Measurements from ENCODE around the gene CELSR1.

The CELSR1 gene

GRCh38 chr22:46359362-46359761 is 178.1 kb downstream of the CELSR1 start:
- Mint-ChIP-seq H3K36me3 (ENCODE audit: low read depth) (peaks cover 5% of the 10 kb centered on the region), H3K27ac (no peak overlapping the region), H3K4me3 (no peak overlapping the region), H3K9me3 (no peaks in the 10 kb centered on the region), H3K4me1 (ENCODE audit: low read depth) (no peaks in the 10 kb centered on the region), H3K27me3 (ENCODE audit: low read depth) (no peaks in the 10 kb centered on the region)

- H3K27me3 Mint-ChIP-seq (ENCODE audit: low read depth): no peaks in the 10 kb centered on the region
- no peaks in the 10 kb centered on the region for H3K4me1 Mint-ChIP-seq (ENCODE audit: low read depth)
- H3K4me3 Mint-ChIP-seq: no peak overlapping the region
- H3K36me3 Mint-ChIP-seq (ENCODE audit: low read depth): peaks cover 5% of the 10 kb centered on the region
- no peak overlapping the region for H3K27ac Mint-ChIP-seq
- H3K9me3 Mint-ChIP-seq: no peaks in the 10 kb centered on the region
Measured at GRCh38 chr22:46358766-46359165, 178.7 kb downstream of the CELSR1 start.

- no peaks in the 10 kb centered on the region for H3K9me3 Mint-ChIP-seq
- no peak overlapping the region for H3K4me3 Mint-ChIP-seq
- no peaks in the 10 kb centered on the region for H3K27me3 Mint-ChIP-seq (ENCODE audit: low read depth)
- H3K4me1 Mint-ChIP-seq (ENCODE audit: low read depth): no peaks in the 10 kb centered on the region
- H3K27ac Mint-ChIP-seq: no peak overlapping the region
- peaks cover 8% of the 10 kb centered on the region for H3K36me3 Mint-ChIP-seq (ENCODE audit: low read depth)
Measured at GRCh38 chr22:46357711-46358520, 179.5 kb downstream of the CELSR1 start.

GRCh38 chr22:46356496-46357480 is 180.6 kb downstream of the CELSR1 start:
- peaks cover 8% of the 10 kb centered on the region for H3K36me3 Mint-ChIP-seq (ENCODE audit: low read depth)
- H3K9me3 Mint-ChIP-seq: no peaks in the 10 kb centered on the region
- no peaks in the 10 kb centered on the region for H3K27me3 Mint-ChIP-seq (ENCODE audit: low read depth)
- no peak overlapping the region for H3K4me3 Mint-ChIP-seq
- no peaks in the 10 kb centered on the region for H3K4me1 Mint-ChIP-seq (ENCODE audit: low read depth)
- H3K27ac Mint-ChIP-seq: no peak overlapping the region

- H3K4me1 Mint-ChIP-seq (ENCODE audit: low read depth): no peaks in the 10 kb centered on the region
- no peak overlapping the region for H3K4me3 Mint-ChIP-seq
- no peak overlapping the region for H3K27ac Mint-ChIP-seq
- H3K9me3 Mint-ChIP-seq: no peaks in the 10 kb centered on the region
- peaks cover 8% of the 10 kb centered on the region for H3K36me3 Mint-ChIP-seq (ENCODE audit: low read depth)
- H3K27me3 Mint-ChIP-seq (ENCODE audit: low read depth): no peaks in the 10 kb centered on the region
Measured at GRCh38 chr22:46355996-46356471, 181.4 kb downstream of the CELSR1 start.

GRCh38 chr22:46355369-46355995 is 181.9 kb downstream of the CELSR1 start:
- no peaks in the 10 kb centered on the region for H3K27me3 Mint-ChIP-seq (ENCODE audit: low read depth)
- no peaks in the 10 kb centered on the region for H3K4me1 Mint-ChIP-seq (ENCODE audit: low read depth)
- peaks cover 10% of the 10 kb centered on the region for H3K36me3 Mint-ChIP-seq (ENCODE audit: low read depth)
- no peaks in the 10 kb centered on the region for H3K9me3 Mint-ChIP-seq
- no peak overlapping the region for H3K4me3 Mint-ChIP-seq
- no peak overlapping the region for H3K27ac Mint-ChIP-seq

GRCh38 chr22:46354993-46355305 is 182.5 kb downstream of the CELSR1 start:
- no peak overlapping the region for H3K27ac Mint-ChIP-seq
- H3K4me1 Mint-ChIP-seq (ENCODE audit: low read depth): no peaks in the 10 kb centered on the region
- H3K36me3 Mint-ChIP-seq (ENCODE audit: low read depth): peaks cover 10% of the 10 kb centered on the region
- no peaks in the 10 kb centered on the region for H3K9me3 Mint-ChIP-seq
- H3K4me3 Mint-ChIP-seq: no peak overlapping the region
- H3K27me3 Mint-ChIP-seq (ENCODE audit: low read depth): no peaks in the 10 kb centered on the region

GRCh38 chr22:46354176-46354992 is 183.0 kb downstream of the CELSR1 start:
- H3K27me3 Mint-ChIP-seq (ENCODE audit: low read depth): no peaks in the 10 kb centered on the region
- H3K36me3 Mint-ChIP-seq (ENCODE audit: low read depth): peaks cover 13% of the 10 kb centered on the region
- no peak overlapping the region for H3K27ac Mint-ChIP-seq
- no peak overlapping the region for H3K4me3 Mint-ChIP-seq
- no peaks in the 10 kb centered on the region for H3K4me1 Mint-ChIP-seq (ENCODE audit: low read depth)
- H3K9me3 Mint-ChIP-seq: no peaks in the 10 kb centered on the region

- H3K36me3 Mint-ChIP-seq (ENCODE audit: low read depth): peaks cover 16% of the 10 kb centered on the region
Measured at GRCh38 chr22:46353483-46354105, 183.8 kb downstream of the CELSR1 start.

GRCh38 chr22:46352691-46353386 is 184.6 kb downstream of the CELSR1 start:
- no peaks in the 10 kb centered on the region for H3K27me3 Mint-ChIP-seq (ENCODE audit: low read depth)
- H3K9me3 Mint-ChIP-seq: no peaks in the 10 kb centered on the region
- H3K4me3 Mint-ChIP-seq: no peak overlapping the region
- no peak overlapping the region for H3K27ac Mint-ChIP-seq
- H3K4me1 Mint-ChIP-seq (ENCODE audit: low read depth): no peaks in the 10 kb centered on the region
- peaks cover 18% of the 10 kb centered on the region for H3K36me3 Mint-ChIP-seq (ENCODE audit: low read depth)

More at GRCh38 chr22:46353483-46354105, 183.8 kb downstream of the CELSR1 start:
- Mint-ChIP-seq H3K9me3 (no peaks in the 10 kb centered on the region), H3K27ac (no peak overlapping the region), H3K27me3 (ENCODE audit: low read depth) (no peaks in the 10 kb centered on the region), H3K4me1 (ENCODE audit: low read depth) (no peaks in the 10 kb centered on the region), H3K4me3 (no peak overlapping the region)

GRCh38 chr22:46352276-46352675 is 185.1 kb downstream of the CELSR1 start:
- H3K27me3 Mint-ChIP-seq (ENCODE audit: low read depth): no peaks in the 10 kb centered on the region
- peaks cover 18% of the 10 kb centered on the region for H3K36me3 Mint-ChIP-seq (ENCODE audit: low read depth)
- H3K9me3 Mint-ChIP-seq: no peaks in the 10 kb centered on the region
- H3K27ac Mint-ChIP-seq: no peak overlapping the region
- no peaks in the 10 kb centered on the region for H3K4me1 Mint-ChIP-seq (ENCODE audit: low read depth)
- H3K4me3 Mint-ChIP-seq: no peak overlapping the region

- Mint-ChIP-seq H3K36me3 (ENCODE audit: low read depth) (peaks cover 18% of the 10 kb centered on the region), H3K4me1 (ENCODE audit: low read depth) (no peaks in the 10 kb centered on the region), H3K9me3 (no peaks in the 10 kb centered on the region), H3K4me3 (no peak overlapping the region), H3K27me3 (ENCODE audit: low read depth) (no peaks in the 10 kb centered on the region), H3K27ac (no peak overlapping the region)
Measured at GRCh38 chr22:46351767-46352166, 185.7 kb downstream of the CELSR1 start.

GRCh38 chr22:46351131-46351735 is 186.2 kb downstream of the CELSR1 start:
- Mint-ChIP-seq H3K4me3 (no peak overlapping the region), H3K27ac (no peak overlapping the region), H3K36me3 (ENCODE audit: low read depth) (peaks cover 22% of the 10 kb centered on the region), H3K4me1 (ENCODE audit: low read depth) (no peaks in the 10 kb centered on the region), H3K27me3 (ENCODE audit: low read depth) (no peaks in the 10 kb centered on the region), H3K9me3 (no peaks in the 10 kb centered on the region)

All from T-helper 1 cell treated with Interleukin-12 subunit alpha and Interleukin-12 subunit beta and Interleukin-4 antibody, amounts not matched to agents 30 μg/mL and 1 μg/mL, for 36 hours (primary cell).